Spleen (tissue), 3 donors: ENCODE results near the gene GATC.

Source experiments
- POLR2A ChIP-seq, 3 donors: fragments of 450-650 bp; IDR thresholded peaks; one replicate each; pipeline ENCODE4 v1.5.1; 2017; ENCODE audit warnings: antibody characterized with exemption in 3 of 3, mild to moderate bottlenecking in 1 of 3
- POLR2AphosphoS5 ChIP-seq, 3 donors: sonication (generic); formaldehyde crosslinking; IDR thresholded peaks; one replicate each; pipeline ENCODE4 v1.5.1; 2017; ENCODE audit warnings: antibody characterized with exemption in 3 of 3

DNA sequence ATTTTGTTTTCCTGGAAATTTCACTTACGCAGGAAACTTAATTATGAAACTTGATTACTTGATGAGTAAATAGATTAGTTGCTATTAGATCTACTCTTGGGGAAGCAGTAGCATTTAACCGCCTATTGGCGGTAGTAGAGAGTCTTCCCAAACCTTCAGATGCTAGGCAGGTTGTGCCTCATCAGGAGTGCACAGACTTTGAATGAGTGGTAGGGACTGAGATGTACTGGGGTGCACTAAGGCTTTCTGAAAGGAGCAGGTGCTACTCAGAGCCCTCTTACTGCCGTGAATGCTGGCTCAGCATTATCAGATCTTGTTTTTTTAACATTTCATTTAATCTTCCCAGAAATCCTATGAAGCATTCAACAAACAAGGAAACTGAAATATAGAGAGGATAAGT lies 7.7 kb downstream of the GATC start:
- TF ChIP-seq POLR2AphosphoS5 (IDR thresholded peaks at IDR 0.05) (peak in 1 of 3 donors; percentile 7), POLR2A (IDR thresholded peaks at IDR 0.05) (no peak)
